Stimulated activated CD8-positive, alpha-beta memory T cell treated with anti-CD3 and anti-CD28 coated beads, Interleukin-15, amount 100 ng/mL, for 1 hour (primary cell): ENCODE measurements around the gene IGFL4.

ENCODE experiments used
- DNase-seq: peaks from one replicate; pipeline ENCODE4 v3.0.0-alpha.2; 2020; ENCODE audit warnings: low read depth

The IGFL4 gene

GRCh38 chr19:45994456-45994997 is 46.3 kb downstream of the IGFL4 start:
- DNase-seq: no peak

DNA sequence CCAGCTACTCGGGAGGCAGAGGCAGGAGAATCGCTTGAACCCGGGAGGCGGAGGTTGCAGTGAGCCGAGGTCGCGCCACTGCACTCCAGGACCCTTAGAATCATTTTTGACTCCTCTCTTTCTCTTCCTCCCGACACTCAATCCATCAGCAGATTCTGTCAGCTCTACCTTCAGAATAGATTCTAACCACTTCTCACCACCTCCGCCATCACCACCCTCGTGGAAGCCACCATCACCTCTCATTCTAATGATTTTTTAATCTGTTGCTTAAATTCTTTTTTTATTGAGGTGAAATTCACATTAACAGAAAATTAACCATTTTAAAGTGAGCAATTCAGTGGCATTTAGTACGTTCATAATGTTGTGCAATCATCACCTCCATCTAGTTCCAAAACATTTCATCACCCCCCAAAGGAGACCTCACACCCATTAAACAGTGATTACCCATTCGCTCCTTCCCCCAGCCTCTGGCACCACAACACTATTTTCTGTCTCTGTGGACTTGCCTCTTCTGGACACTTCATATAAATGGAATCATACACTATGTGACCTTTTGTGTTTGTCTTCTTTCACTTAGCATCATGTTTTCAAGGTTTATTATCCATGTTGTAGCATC is 50.6 kb downstream of the IGFL4 start:
- DNase-seq: no peak
